ENCODE measurements around the gene SNX8.
A peak's percentile ranks its signal among the peaks of the same experiment; 100 is the strongest.

SNX8 gene

GRCh38 chr7:2261611-2262010 is 52.6 kb downstream of the SNX8 start:
- DNase-seq (ENCODE audit: low read depth) = peak; percentile 32

- DNase-seq (ENCODE audit: low read depth) = no peak
These were observed 53.4 kb downstream of the SNX8 start for GRCh38 chr7:2260820-2261219.

- no peak for DNase-seq (ENCODE audit: low read depth)
These were observed 54.8 kb downstream of the SNX8 start for GRCh38 chr7:2259480-2259879.

- no peak for DNase-seq (ENCODE audit: low read depth)
These were observed 55.4 kb downstream of the SNX8 start for GRCh38 chr7:2258661-2259365.

GRCh38 chr7:2257651-2258050 is 56.6 kb downstream of the SNX8 start:
- DNase-seq (ENCODE audit: low read depth) = no peak

GRCh38 chr7:2257046-2257551 is 57.1 kb downstream of the SNX8 start:
- no peak for DNase-seq (ENCODE audit: low read depth)

- DNase-seq (ENCODE audit: low read depth) = no peak
These were observed 57.8 kb downstream of the SNX8 start for GRCh38 chr7:2256306-2257045.

GRCh38 chr7:2255145-2256139 is 58.8 kb downstream of the SNX8 start:
- DNase-seq (ENCODE audit: low read depth) = no peak

GRCh38 chr7:2254429-2255144 is 59.7 kb downstream of the SNX8 start:
- DNase-seq (ENCODE audit: low read depth) = no peak

- DNase-seq (ENCODE audit: low read depth) = no peak
These were observed 60.6 kb downstream of the SNX8 start for GRCh38 chr7:2253525-2254244.

GRCh38 chr7:2253021-2253420 is 61.2 kb downstream of the SNX8 start:
- DNase-seq (ENCODE audit: low read depth) = no peak

- DNase-seq (ENCODE audit: low read depth) = no peak
These were observed 62.1 kb downstream of the SNX8 start for GRCh38 chr7:2251841-2252771.

- DNase-seq (ENCODE audit: low read depth) = no peak
These were observed 62.9 kb downstream of the SNX8 start for GRCh38 chr7:2251381-2251780.

- DNase-seq (ENCODE audit: low read depth) = no peak
These were observed 64.4 kb downstream of the SNX8 start for GRCh38 chr7:2249744-2250323.

- DNase-seq (ENCODE audit: low read depth) = no peak
These were observed 65.1 kb downstream of the SNX8 start for GRCh38 chr7:2248984-2249694.

- DNase-seq (ENCODE audit: low read depth) = no peak
These were observed 66.9 kb downstream of the SNX8 start for GRCh38 chr7:2247141-2247995.

- DNase-seq (ENCODE audit: low read depth) = no peak
These were observed 68.2 kb downstream of the SNX8 start for GRCh38 chr7:2245883-2246675.

Data from activated T-cell treated with anti-CD3 and anti-CD28 coated beads for 1 hour (primary cell).